ENCODE results near the gene NOBOX. TPM values are rescaled to one million over a fixed set of nuclear protein-coding genes. Genes with fewer than 3 reads are reported as not detected.
"Not testable (repeated sequence)": the region's sequence is repeated elsewhere in the genome, so short reads cannot be mapped to it uniquely, and the experiment has no call there.

The NOBOX gene
- total and polyA plus RNA-seq, 12 donors: not detected

DNA sequence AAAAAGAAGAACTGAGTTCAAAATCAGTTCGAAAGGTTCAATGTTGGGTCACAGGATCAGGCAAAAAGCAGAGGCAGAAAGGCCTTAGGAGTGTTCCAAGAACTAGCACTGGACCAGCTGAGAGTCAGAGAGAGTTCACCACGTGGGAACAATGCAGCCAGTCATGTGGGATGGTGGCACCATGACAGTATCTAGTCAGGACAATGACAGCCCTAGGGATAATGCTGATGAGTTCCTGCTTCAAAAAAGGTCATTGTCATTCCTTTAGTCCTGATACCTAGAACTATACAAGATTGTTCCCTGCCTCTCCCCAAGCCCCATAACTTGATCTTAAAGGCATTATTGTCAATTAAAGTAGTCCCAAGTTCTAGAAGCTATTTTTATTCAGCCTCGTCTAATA, 51.8 kb downstream of the NOBOX start:
- H3K36me3 ChIP-seq (replicated peaks in 1 of 2); H3K9me3 ChIP-seq (replicated peaks in 1 of 3); H3K4me1 ChIP-seq (replicated peaks in 1 of 2); H3K27ac ChIP-seq; H3K4me3 ChIP-seq; H3K27me3 ChIP-seq; intact Hi-C loops (cut with DNase I): not testable (repeated sequence)
- peak in 2 of 7 donors; percentile 13 for DNase-seq
- WGBS, 4 donors: 43 to 90% (median 58%) methylated on average over 2 of the region's 3 CpGs

DNA sequence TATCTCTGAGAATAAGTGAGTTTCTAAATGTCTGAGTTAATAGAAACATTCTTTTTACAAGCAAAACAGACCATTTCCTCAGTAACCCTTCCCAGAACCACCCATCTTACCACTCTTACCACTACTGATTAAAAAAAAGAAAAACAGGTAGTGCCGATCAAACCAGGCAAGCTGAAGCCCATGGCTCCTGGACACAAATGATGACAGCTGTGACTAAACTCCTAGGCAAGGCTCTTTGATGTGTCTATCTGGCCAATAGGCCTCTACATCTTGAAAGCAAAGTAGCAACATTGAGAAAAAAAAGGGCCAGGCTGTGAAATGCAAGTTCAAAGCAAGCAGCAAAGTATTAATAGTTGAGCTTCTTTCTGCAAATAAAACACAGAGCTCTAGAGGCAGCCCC, 54.9 kb downstream of the NOBOX start:
- H3K36me3 ChIP-seq (replicated peaks in 1 of 2); H3K4me3 ChIP-seq; H3K4me1 ChIP-seq (replicated peaks in 1 of 2); DNase-seq; H3K27ac ChIP-seq; H3K27me3 ChIP-seq; intact Hi-C loops (cut with DNase I); H3K9me3 ChIP-seq (replicated peaks in 1 of 3): not testable (repeated sequence)
- no CpG with 5 or more reads among the region's 1 CpG for WGBS, 4 donors

Small RNA genes within 50 kb of the gene (small RNA-seq; reads per million reads assigned to genes)
- 0 reads per million in 2 donors for gene RNU6ATAC40P

Other genes starting within 250 kb of the NOBOX start
- gene CTAGE4, start 220.2 kb downstream of the NOBOX start, total RNA-seq: 1 to 10 TPM in 1 of 9 donors, under 1 TPM in 5, not detected in 3; 0.23 to 2.3 (median 0.35) TPM
- 1 to 10 TPM in 1 of 3 donors, under 1 TPM in 1, not detected in 1; 0.88 to 1.1 TPM for gene CTAGE4, start 220.2 kb downstream of the NOBOX start, polyA plus RNA-seq
- 1 to 10 TPM in 7 of 9 donors, under 1 TPM in 2; 0.44 to 2.9 (median 1.1) TPM for gene ARHGEF35, start 207.9 kb downstream of the NOBOX start, total RNA-seq
- 1 to 10 TPM; 1.5 to 2.8 (median 1.8) TPM for gene ARHGEF35, start 207.9 kb downstream of the NOBOX start, polyA plus RNA-seq
- gene OR2A42, start 164.1 kb downstream of the NOBOX start, total RNA-seq: under 1 TPM in 3 of 9 donors, not detected in 6; 0.11 to 0.18 (median 0.14) TPM
- under 1 TPM; 0.07 to 0.16 (median 0.11) TPM for gene OR2A42, start 164.1 kb downstream of the NOBOX start, polyA plus RNA-seq
- 1 to 10 TPM in 2 of 9 donors, under 1 TPM in 6, not detected in 1; 0.36 to 3.2 (median 0.88) TPM for gene OR2A7, start 138.9 kb downstream of the NOBOX start, total RNA-seq
- under 1 TPM in 2 of 3 donors, not detected in 1; 0.37 to 0.40 TPM for gene OR2A7, start 138.9 kb downstream of the NOBOX start, polyA plus RNA-seq
- 1 to 10 TPM in 1 of 9 donors, under 1 TPM in 2, not detected in 6; 0.22 to 1.9 (median 0.87) TPM for gene CTAGE8, start 134.4 kb downstream of the NOBOX start, total RNA-seq
- under 1 TPM in 2 of 3 donors, not detected in 1; 0.24 to 0.40 TPM for gene CTAGE8, start 134.4 kb downstream of the NOBOX start, polyA plus RNA-seq
- gene OR2A1, start 91.3 kb downstream of the NOBOX start, total RNA-seq: under 1 TPM in 3 of 9 donors, not detected in 6; 0.11 to 0.20 (median 0.14) TPM
- under 1 TPM in 2 of 3 donors, not detected in 1; 0.13 to 0.16 TPM for gene OR2A1, start 91.3 kb downstream of the NOBOX start, polyA plus RNA-seq
- 10 to 100 TPM in 1 of 9 donors, 1 to 10 TPM in 7, under 1 TPM in 1; 0.50 to 10.1 (median 5.0) TPM for gene ARHGEF5, start 48.3 kb downstream of the NOBOX start, total RNA-seq
- gene ARHGEF5, start 48.3 kb downstream of the NOBOX start, polyA plus RNA-seq: 1 to 10 TPM; 1.0 to 3.5 (median 1.7) TPM

Measured in adrenal gland (tissue), 12 donors.